NCI-H128 (cell line): ENCODE results near the gene CEP250.
"Not testable (repeated sequence)": the region's sequence is repeated elsewhere in the genome, so short reads cannot be mapped to it uniquely, and the experiment has no call there.

Experiments
- DNase-seq: peaks from one replicate; lab custom pipeline; 2025; ENCODE audit not compliant: unreplicated experiment; lab: John Stamatoyannopoulos, UW

The CEP250 gene

DNA sequence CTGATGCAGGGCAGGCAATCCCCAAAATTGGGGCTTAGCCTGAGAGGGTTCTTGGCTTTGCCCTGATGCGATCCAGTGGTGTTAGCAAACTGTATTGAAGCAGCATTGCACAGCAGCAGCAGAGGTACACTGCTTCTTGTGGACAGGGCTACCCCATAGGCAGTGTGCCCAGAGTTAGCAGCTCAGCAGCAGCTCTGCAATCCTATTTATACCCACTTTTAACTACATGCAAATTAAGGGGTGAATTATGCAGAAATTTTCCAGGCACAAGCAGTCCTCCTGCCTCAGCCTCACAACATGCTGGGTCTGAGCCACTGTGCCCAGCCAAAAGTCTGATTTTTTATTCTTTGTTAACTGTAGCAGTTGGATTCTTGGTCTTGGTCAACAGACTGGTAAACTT is 70.2 kb downstream of the CEP250 start:
- DNase-seq, result no peak

DNA sequence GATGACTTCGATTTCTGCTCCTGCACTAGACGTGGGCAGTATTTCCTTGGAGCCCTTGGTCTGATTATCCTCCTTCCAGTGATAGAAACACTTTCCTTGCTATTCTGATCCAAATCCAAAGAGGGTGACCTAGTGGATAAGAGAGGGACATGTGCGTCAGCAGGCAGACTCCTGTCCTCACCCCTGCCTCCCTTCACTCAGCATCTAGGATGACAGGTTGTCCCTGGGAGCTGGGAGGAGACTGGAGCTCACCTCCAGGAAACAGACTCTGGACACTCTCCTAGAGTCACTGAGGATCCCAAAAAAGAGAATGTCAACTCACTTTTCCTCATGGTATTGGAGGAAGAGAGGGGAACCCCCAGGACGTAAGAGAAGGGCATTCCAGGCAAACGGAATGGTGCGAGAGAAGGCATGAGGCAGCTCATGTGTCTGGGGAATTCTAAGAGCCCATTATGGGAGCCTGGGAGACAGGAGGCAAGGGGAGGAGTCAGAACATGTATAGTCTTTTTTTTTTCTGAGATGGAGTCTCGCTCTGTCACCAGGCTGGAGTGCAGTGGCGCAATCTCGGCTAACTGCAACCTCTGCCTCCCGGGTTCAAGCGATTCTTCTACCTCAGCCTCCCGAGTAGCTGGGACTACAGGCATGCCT is 71.8 kb downstream of the CEP250 start:
- no peak for DNase-seq

DNA sequence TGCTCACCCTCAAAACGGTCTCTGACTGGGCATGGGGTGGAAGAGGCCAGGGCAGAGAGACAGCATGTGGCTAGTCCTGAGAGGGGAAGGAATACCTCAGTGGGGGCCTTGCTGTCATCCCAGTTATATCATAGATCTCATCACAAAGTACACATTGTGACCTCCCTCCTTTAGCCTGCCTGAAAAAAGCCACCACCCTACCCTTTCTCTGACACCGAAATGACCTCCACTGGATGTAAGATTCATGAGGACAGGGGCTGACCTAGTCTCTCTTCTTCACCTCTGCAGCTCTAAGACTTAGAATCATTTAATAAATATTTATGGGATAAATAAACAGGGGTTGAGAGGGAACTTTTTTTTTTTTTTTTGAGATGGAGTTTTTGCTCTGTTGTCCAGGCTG is 74.2 kb downstream of the CEP250 start, which contains the start of gene C20orf173:
Gene C20orf173 (minus strand): TSS at position 101 of the 400 bp plus-strand sequence. CDS start 279 bp downstream, outside the sequence.
- DNase-seq, result no peak

DNA sequence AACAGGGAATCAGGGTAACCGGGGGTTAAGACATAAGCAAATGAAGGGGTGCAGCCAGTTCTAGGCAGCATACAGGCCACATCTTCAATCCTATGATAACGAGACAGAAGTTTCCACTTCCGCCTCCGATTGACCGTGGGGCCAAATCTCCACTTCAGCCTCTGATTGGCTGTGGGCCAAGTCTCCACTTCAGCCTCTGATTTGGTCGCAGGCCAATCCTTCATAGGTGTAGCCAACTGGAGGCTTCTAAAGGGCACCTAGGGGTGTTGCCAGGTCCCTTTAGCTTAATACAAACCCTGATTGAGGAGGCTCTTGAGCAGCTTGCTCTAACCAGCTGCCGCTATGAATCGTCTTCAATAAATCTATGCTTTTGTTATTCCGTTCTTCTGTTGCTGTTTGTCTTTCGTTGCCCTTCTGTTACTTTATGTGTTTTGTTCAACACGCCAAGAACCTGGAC is 84.4 kb downstream of the CEP250 start:
- peak; percentile 94 for DNase-seq

DNA sequence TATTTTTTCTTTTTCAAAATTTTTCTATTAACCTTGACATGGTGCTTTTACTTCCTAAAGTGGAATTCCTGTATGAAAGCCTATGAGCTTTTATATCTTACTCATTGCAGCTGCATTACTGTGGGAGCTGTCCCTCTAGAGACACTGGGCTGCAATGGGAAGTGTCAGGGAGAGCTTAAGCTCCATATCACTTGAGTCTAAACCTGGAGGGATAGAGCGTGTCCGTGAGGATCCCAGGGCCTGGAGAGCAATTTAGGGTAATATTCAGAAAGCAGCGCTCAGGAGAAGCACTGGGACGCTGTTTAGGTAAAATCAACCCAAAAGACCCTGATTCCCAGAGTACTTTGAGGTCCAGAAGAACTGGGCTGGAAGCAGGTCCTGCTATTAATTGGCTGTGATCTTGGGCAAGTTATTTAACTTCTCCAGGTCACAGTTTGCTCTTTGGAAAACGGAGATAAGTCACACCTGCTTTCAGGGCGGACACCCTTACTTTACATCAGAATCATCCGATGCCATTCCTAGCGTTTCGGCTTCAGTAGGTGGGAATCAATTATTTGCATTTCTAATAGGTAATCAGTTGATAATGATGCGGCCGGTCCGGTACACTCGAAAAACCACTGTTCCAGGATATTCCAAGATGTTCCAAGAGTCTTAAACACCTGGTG is 85.9 kb downstream of the CEP250 start:
- DNase-seq, result no peak

DNA sequence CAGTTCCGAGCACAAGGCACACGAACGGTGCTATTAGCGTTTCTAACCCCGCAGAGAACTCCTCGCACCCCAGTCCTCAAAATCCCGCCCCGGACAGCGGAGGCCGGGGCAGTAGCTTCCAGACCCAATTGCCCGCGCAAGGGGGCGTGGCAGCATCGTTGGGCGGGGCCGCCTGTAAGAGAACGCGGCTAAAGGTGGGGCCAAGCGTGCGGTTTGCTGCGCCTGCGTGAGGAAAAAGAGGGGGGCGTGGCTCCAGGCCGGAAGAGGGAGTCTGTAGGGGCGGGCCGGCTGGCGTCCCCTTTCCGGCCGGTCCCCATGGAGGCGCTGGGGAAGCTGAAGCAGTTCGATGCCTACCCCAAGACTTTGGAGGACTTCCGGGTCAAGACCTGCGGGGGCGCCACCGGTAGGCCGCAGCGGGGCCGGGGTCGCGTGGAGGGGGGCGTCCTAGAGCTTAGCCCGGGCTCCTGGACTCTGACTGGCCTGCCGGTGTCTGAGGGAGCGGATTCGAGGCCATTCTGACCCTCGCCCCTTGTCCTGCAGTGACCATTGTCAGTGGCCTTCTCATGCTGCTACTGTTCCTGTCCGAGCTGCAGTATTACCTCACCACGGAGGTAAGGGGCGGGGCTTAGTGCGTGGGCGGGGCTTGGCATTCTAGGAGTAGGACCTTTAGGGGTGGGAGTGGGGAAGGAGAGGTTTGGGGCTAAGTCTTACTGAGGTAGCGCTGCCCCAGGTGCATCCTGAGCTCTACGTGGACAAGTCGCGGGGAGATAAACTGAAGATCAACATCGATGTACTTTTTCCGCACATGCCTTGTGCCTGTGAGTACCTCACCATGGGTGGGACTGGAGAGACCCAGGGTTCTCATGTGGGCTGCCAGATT is 86.6 kb downstream of the CEP250 start, which contains the start of gene ERGIC3:
Gene ERGIC3 (plus strand): TSS at position 296 of the 880 bp plus-strand sequence. CDS start 20 bp downstream, at position 316.
- peak; percentile 93 for DNase-seq

DNA sequence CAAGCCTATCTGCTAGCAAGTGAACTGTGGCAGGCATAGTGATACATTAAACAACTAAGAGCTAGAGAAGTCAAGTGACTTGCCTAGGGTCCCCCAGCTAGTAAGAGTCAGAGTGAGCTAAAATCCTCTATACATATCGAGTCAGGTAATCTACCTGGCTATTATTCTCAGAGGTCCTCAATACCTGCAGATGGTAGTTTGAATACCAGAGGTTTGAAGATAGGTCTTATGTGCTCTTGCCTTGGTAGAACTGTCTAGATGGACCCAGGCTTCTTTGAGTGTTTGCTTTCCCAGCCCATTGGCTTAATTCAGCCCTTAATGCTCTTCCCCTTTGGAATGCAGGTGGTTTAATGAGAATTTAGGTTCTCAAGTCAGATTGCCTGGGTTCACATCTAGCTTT is 87.6 kb downstream of the CEP250 start:
- DNase-seq, result no peak

DNA sequence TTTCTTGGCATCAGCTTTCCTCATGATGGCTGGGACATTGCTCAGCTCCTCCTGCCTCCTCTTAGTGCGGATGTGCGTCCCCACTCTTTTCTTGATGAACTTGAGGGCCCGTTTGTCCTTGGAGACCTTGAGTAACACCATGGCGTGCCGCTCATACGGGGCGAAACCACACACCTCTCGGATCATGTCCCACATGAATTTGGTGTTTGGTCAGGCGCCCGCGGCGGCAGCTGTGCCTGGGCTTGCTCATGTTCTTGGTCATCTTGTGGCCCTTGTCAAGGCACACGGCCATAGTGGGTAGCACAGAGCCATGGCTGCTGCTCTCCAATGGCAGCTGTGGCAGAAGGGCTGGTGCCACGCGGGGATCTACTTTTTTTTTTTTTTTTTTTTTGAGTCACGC is 89.0 kb downstream of the CEP250 start:
- DNase-seq, result no peak

DNA sequence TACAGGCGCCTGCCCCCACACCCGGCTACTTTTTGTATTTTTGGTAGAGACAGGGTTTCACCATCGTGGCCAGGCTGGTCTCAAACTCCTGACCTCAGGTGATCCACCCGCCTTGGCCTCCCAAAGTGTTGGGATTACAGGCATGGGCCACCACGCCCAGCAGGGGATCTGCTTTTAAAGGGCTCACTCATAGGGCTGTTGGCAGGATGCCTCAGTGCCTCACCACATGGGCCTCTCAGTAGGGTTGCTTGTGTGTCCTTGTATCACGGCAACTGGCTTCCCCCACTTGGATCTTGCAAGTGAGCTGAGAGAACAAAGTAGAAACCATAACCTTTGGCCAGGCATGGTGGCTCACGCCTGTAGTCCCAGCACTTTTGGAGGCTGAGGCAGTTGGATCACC is 89.5 kb downstream of the CEP250 start:
- not testable (repeated sequence) for DNase-seq

DNA sequence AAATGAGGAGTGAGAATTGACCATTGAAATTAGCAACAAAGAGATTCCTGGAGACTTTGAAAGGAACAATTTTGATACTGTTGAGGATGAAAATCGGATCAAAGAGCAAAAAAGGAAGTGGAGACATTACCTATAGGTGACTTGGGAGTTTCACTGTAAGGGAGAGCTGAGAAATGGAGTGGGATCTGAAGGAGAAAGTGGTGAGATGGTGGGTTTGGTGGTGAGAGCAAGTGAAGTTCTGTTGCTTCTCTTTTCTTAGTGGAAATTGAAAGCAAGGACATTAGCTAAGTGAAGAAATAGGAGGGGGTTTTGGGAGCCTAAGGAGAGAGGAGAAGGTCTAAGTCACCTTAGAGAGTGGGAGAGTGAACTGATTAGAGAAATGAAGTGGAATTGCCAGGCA is 90.7 kb downstream of the CEP250 start:
- DNase-seq, result no peak

DNA sequence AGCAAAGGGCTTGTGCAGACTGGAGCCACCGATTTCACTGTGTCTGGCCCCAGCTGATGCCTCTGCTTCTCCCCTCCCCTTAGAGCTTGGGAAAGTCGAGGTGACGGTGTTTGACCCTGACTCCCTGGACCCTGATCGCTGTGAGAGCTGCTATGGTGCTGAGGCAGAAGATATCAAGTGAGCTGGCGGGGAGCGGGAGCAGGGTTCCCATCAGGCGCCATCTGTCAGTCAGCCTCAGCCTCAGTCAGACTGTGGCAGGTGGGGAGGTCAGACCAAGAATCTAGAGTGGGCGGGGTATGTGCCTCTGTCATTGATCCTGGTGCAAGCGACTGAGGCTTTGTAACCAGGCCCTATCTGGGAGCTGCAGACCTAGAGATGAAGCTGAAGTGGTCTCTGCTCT is 91.9 kb downstream of the CEP250 start:
- DNase-seq, result no peak

DNA sequence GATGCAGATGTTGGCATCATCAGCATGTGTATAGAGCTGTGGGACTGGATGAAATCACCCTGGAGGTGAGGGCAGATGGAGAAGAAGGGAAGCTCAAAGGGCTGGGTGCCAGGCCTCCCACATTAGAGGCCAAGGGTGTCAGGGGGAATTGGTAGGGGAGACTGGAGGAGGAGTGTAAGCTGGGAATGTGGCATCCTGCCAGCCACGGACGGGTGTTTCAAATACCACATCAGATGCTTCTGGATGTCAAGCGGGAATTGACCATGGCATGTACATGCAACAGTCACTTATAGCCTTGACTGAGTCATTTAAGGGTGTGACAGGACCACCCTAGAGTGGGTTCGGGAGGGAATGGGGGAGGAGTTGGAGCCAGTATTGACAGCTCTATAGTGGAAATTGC is 96.1 kb downstream of the CEP250 start:
- no peak for DNase-seq

DNA sequence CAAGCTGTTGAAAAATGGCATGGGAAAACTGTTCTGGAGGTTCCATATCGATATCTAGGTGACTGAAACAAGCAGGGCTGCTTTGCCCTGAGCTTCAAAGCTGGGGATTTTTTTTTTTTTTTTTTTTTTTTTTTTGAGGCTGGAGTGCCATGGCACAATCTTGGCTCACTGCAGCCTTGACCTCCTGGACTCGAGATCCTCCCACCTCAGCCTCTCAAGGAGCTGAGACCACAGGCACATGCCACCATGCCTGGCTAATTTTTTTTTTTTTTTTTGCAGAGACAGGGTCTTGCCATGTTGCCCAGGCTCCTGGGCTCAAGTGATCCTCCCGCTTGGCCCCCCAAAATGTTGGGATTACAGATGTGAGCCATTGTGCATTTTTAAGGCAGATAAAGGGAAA is 97.5 kb downstream of the CEP250 start:
- no peak for DNase-seq

DNA sequence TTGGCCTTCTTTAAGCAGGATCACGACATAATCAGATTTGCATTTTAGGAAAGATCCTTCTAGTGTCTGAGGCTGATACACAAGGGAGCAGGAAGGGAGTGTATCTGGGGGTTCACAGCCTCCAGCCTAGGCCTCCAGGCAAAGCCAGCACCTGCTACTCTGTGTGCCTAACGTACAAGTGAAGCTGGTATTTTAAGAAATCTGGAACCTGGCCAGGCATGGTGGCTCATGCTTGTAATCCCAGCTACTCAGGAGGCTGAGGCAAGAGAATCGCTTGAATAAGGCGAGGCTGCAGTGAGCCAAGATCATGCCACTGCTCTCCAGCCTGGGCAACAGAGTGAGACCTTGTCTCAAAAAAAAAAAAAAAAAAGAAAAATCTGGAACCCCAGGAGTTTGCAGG is 100.1 kb downstream of the CEP250 start:
- not testable (repeated sequence) for DNase-seq

DNA sequence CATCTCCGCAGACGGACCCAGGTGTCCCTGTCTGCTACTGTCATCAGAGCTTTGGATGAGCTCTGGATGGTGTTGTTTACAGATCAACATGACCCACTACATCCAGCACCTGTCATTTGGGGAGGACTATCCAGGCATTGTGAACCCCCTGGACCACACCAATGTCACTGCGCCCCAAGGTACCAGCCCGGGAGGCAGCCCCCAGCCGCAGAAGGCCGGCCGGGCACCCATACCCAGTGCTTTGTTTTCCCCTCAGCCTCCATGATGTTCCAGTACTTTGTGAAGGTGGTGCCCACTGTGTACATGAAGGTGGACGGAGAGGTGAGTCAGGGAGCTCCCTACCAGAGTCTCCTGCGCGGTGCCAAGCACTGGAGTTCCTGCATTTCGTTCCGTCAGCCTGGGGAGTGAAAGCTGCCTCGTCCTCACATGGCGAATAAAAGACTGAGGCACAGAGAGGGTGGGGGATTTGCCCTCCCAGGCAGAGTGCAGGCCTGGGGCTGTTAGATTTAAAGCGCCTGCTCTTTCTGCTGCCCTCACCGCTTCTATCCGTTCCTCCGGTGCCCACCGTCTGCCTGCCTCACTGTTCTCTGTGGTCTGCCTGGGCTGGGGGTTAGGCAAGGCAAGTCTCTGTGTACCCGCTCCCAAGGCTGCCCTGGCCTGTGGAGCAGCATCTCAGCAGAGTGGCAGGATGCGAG is 100.7 kb downstream of the CEP250 start:
- DNase-seq, result no peak

DNA sequence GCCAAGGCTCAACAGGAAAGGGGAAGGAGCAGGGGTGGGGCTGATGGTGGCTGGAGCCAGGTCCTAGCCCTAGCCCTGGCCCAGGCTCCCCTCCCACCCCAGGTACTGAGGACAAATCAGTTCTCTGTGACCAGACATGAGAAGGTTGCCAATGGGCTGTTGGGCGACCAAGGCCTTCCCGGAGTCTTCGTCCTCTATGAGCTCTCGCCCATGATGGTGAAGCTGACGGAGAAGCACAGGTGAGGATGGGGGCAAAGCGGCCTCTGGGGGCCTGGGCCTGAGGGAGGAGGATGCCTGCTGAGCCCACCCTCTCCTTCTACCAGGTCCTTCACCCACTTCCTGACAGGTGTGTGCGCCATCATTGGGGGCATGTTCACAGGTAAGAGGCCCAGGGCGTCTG is 101.5 kb downstream of the CEP250 start:
- no peak for DNase-seq

DNA sequence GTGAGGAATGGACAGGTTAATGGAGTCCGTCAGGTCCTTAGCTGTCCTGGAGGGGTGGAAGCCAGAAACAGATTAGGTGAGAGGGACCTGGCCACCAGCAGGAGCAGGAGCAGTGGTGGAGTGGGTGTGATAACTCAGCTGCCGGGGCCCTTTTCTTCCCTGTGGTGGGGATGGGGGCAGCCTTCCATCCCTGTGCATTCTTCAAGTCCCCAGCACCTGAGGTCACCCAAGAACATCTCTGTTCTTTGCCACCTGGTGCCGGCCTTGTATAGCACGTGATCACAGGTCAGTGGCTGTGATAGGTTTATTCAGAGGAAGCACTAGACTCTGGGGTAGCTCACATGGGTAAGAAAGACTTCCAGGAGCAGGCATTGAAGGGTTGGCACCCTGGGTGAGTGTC is 103.1 kb downstream of the CEP250 start:
- DNase-seq, result no peak

DNA sequence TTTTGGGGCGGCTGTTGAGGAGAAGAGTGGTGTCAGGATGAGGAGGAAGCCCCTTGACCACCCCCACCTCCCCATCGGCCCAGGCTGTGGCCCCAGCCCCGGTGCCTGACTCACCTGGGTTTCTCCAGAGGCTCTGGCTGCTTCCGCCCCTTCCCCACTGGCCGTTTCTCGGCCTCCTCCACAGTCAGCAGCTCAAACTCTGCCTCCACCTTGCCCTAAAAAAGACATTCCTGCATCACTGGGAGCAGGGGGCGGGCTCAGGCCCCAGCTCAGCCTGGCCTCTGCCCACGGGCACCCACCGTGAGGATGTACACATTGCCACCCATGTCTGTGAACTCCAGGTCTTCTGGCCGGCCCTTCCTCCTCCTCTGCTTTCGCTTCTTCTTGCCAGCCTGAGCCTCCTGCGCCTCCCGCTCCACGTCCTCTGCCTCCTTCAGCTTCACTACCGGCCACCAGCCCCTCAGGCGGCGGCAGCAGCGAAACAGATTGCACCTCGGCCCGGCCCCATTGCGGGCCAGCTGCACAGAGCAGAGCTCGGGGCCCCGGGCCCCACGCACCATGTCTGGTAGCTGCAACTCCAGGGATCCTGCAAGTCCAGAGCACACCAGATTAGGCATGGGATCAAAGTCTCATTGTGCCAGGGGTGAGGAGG is 103.8 kb downstream of the CEP250 start:
- no peak for DNase-seq

DNA sequence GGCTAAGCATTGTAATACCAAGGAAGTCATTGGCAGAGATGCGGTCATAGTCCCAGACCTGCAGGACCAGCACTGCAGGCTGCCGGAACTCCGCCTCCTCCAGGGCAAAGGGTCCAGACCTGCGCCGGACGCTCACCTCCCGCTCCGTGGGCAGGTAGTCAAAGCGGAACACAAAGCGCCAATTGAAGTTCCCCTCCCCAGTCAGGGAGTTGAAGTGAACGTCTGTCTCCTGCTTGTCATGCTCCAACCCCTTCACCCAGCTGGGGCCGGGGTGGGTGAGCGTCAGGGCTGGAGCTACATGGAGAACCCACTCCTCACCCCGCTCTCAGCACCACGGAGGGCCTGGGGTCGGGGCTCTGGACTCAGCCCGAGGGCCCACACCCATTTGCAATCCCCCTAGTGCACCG is 104.7 kb downstream of the CEP250 start:
- no peak for DNase-seq

DNA sequence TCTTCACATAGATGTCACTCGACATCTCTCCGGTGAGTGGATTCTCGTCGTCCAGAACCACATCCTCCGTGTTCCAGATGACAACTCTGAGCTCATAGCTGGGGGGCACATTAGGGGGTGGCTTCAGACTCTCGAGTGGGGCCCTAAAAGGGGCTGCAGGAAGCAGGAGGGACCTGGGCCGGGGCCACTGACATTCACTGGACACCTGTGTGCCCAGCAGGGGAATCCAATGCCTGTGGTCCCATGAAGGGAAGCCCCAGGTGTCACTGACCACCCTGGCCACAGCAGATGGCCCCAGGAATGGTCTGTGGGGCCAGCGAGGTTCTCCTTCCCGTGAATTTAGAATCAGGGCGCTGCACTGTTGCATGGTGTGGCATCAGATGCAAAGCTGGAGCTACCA is 105.1 kb downstream of the CEP250 start:
- DNase-seq, result no peak

DNA sequence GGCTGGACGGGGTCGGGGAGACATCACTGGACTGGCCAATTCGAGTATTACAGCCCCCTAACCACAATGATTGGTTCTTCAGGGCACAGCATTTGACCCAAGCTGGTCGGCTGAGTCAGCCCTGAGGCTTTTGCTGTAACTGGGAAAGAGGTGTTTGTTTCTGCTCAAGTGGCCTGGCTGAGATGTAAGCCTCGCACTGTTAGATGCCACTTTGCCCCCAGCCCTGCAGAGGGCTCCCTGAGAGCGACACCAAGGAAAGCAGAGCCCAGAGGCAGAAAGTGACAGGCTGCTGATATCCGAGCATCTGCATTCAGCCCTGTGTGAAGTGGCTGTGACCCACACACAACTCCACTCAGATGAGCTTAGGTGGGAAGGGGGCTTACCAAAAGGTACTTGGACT is 105.9 kb downstream of the CEP250 start:
- peak; percentile 40 for DNase-seq
